Esophagus squamous epithelium (tissue), 5 donors: Measurements from ENCODE around the gene SH3BP5L. TPM values are rescaled to one million over a fixed set of nuclear protein-coding genes. Genes with fewer than 3 reads are reported as not detected.
"Not testable (repeated sequence)": the region's sequence is repeated elsewhere in the genome, so short reads cannot be mapped to it uniquely, and the experiment has no call there.

Experiments
- DNase-seq: peaks from one replicate; lab custom pipeline; 2025; lab: John Stamatoyannopoulos, UW
- H3K27ac ChIP-seq, 4 donors: fragments of 200-600 bp; sonication (generic); one replicate each; pipeline ENCODE4 v1.5.1; 2016 to 2019; ENCODE audit warnings: mild to moderate bottlenecking in 1 of 4
- H3K27me3 ChIP-seq, 4 donors: fragments of 200-600 bp; sonication (generic); 1 replicate in 3 of 4; 2 replicates in 1 of 4; pipeline versions ENCODE4 v1.5.1 to v1.6.0; 2017 to 2021; ENCODE audit warnings: antibody characterized with exemption in 1 of 4
- H3K36me3 ChIP-seq, 3 donors: fragments of 200-600 bp; sonication (generic); one replicate each; pipeline ENCODE4 v1.5.1; 2016 to 2019
- H3K4me1 ChIP-seq, 3 donors: fragments of 200-600 bp; sonication (generic); one replicate each; pipeline ENCODE4 v1.5.1; 2017 to 2019
- H3K4me3 ChIP-seq, 4 donors: fragments of 200-600 bp; sonication (generic); 1 replicate in 3 of 4; 2 replicates in 1 of 4; pipeline ENCODE4 v1.5.1; 2016 to 2019; ENCODE audit warnings: mild to moderate bottlenecking in 2 of 4, moderate library complexity in 1 of 4
- H3K9me3 ChIP-seq, 3 donors: fragments of 200-600 bp; sonication (generic); one replicate each; pipeline ENCODE4 v1.5.1; 2016 to 2019
- POLR2A ChIP-seq, 4 donors: fragments of 450-650 bp; IDR thresholded peaks; one replicate each; pipeline ENCODE4 v1.6.1; 2017; ENCODE audit warnings: antibody characterized with exemption in 4 of 4, mild to moderate bottlenecking in 4 of 4, moderate library complexity in 3 of 4
- WGBS, 2 donors: methylation state at CpG; one replicate each; pipeline ENCODE4 v1.1.5; 2018; 5-methylcytosine and 5-hydroxymethylcytosine counted together
- intact Hi-C: fragments of 100-400 bp; cut with DNase I; formaldehyde crosslinking; loops from one replicate; pipeline ENCODE4 v1.15.0; 2022
- total RNA-seq, 4 donors: library from RNA; depleted of rRNA; stranded (reverse); fragments of >200 nt; gene quantifications; one replicate each; pipeline ENCODE4 v1.1.0, GENCODE V29; 2016
- TF ChIP-seq, protein P1 (sequence below), 6 experiments: fragments of 450-650 bp in 4 of 6; fragments of 200-600 bp in 2 of 6; sonication (generic) in 2 of 6; IDR thresholded peaks; one replicate each; pipeline ENCODE4 v1.5.1; 2016 to 2019; ENCODE audit warnings: antibody characterized with exemption in 6 of 6, mild to moderate bottlenecking in 4 of 6, moderate library complexity in 4 of 6
- donor health status: DM: yes; HTN: yes; CAD: no.

Gene SH3BP5L
- total RNA-seq, 4 donors from 2014 or later, result 19.2 to 23.1 (median 21.9) TPM

DNA sequence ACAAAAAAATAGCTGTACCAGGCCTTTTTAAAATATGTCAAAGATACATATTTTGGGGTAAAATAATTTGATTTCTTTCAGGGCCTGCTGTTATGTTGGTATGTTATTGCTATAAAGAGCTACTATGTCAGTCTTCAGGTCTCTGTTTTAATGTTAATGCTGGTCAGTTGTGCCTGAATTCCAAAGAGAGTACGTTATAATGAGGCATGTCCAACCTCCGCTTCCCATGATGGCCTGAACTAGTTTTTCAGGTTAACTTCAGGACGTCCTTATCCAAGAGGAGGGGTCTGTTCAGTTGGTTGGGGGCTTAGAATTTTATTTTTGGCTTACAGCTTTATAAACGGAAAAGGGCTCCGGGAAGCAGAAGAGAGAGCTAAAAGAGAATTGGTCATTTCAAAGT lies 35.3 kb downstream of the SH3BP5L start:
- WGBS, 2 donors, result 74 to 79% methylated on average over 5 of the region's 5 CpGs

DNA sequence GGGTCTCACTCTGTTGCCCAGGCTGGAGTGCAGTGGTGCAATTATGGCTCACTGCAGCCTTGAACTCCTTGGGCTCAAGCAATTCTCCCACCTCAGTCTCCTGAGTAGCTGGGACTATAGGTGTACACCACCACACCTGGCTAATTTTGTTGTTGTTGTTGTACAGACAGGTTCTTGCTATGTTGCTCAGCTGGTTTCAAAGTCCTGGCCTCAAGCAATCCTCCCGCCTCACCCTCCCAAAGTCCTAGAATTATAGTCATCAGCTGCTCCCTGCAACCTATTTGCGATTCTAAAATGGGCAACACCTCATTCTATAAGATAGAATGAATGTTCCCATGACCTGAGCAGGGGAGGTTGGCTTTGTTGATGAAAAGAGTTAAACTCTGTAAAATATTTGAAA lies 36.4 kb downstream of the SH3BP5L start:
- intact Hi-C loops, H3K4me1 ChIP-seq, DNase-seq, H3K27me3 ChIP-seq, H3K4me3 ChIP-seq, H3K9me3 ChIP-seq, H3K36me3 ChIP-seq: not testable (repeated sequence)
- 33 to 45% methylated on average over 2 of the region's 2 CpGs for WGBS, 2 donors
- peak overlapping the region in 2 of 4 donors; percentile 21 to 35 for H3K27ac ChIP-seq

More for the DNA sequence above, 35.3 kb downstream of the SH3BP5L start:
- no peak for TF ChIP-seq POLR2A (IDR thresholded peaks at IDR 0.05)
- TF ChIP-seq, protein P1, sequence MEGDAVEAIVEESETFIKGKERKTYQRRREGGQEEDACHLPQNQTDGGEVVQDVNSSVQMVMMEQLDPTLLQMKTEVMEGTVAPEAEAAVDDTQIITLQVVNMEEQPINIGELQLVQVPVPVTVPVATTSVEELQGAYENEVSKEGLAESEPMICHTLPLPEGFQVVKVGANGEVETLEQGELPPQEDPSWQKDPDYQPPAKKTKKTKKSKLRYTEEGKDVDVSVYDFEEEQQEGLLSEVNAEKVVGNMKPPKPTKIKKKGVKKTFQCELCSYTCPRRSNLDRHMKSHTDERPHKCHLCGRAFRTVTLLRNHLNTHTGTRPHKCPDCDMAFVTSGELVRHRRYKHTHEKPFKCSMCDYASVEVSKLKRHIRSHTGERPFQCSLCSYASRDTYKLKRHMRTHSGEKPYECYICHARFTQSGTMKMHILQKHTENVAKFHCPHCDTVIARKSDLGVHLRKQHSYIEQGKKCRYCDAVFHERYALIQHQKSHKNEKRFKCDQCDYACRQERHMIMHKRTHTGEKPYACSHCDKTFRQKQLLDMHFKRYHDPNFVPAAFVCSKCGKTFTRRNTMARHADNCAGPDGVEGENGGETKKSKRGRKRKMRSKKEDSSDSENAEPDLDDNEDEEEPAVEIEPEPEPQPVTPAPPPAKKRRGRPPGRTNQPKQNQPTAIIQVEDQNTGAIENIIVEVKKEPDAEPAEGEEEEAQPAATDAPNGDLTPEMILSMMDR (IDR thresholded peaks at IDR 0.05), result no peak
- no peaks in the 10 kb centered on the region for H3K36me3 ChIP-seq
- H3K27me3 ChIP-seq, result no peaks in the 10 kb centered on the region
- H3K9me3 ChIP-seq, result no peaks in the 10 kb centered on the region
- H3K4me3 ChIP-seq, result no peak overlapping the region
- no peak overlapping the region for H3K27ac ChIP-seq
- no peaks in the 10 kb centered on the region for H3K4me1 ChIP-seq
- intact Hi-C loops, result no loop called here
- DNase-seq, result no peak

DNA sequence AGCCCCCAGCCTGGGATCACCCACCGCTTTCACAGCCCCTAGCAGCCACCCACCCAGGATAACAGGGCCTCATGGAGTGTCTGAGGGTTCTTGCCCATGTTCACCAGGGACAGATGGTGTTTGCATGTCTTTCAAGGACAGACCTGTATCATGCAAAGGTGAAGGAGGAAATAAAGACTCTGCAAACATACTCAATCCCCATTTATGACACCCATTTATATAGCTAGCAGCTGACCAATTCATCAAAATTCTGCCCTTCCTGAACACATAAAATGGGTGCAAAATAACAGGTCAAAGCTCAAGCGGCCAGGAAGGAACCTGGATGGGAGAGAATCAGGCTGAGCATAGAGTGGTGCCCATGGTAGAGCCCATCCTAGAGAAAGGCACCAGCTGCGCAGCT lies 37.4 kb downstream of the SH3BP5L start:
- H3K27ac ChIP-seq, result no peak overlapping the region
- 66 to 69% methylated on average over 3 of the region's 3 CpGs for WGBS, 2 donors
- TF ChIP-seq, protein P1 (IDR thresholded peaks at IDR 0.05), result no peak
- TF ChIP-seq POLR2A (IDR thresholded peaks at IDR 0.05), result no peak

DNA sequence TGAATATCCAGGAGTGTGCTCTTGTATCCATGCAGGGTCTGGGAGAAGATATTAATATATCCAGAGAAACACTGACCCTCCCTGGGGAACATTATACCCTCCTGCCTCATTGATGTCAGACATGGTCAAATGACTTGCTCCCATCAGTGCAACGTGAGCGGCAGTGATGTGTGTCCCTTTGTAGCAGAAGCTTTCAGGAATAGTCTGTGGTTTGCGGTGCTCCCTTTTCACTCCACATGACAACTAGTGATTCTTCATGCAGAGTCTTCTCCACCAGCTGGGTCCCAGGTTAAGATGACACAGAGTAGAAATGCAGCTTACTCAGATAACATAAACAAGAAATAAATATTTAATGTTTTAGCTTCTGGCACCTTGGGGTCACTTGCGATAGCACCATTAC lies 38.3 kb downstream of the SH3BP5L start:
- WGBS, 2 donors, result 89 to 97% methylated on average over 4 of the region's 4 CpGs
- no peak overlapping the region for H3K27ac ChIP-seq
- no peaks in the 10 kb centered on the region for H3K9me3 ChIP-seq
- no peak for DNase-seq
- no peak for TF ChIP-seq POLR2A (IDR thresholded peaks at IDR 0.05)
- TF ChIP-seq, protein P1 (IDR thresholded peaks at IDR 0.05), result no peak
- intact Hi-C loops, result no loop called here
- no peaks in the 10 kb centered on the region for H3K36me3 ChIP-seq
- H3K27me3 ChIP-seq, result no peaks in the 10 kb centered on the region
- no peaks in the 10 kb centered on the region for H3K4me1 ChIP-seq
- H3K4me3 ChIP-seq, result no peak overlapping the region

More for the DNA sequence above, 37.4 kb downstream of the SH3BP5L start:
- intact Hi-C loops, result no loop called here
- Histone ChIP-seq H3K9me3 (no peaks in the 10 kb centered on the region), H3K4me1 (no peaks in the 10 kb centered on the region), H3K36me3 (no peaks in the 10 kb centered on the region), H3K4me3 (no peak overlapping the region), H3K27me3 (no peaks in the 10 kb centered on the region)
- no peak for DNase-seq

DNA sequence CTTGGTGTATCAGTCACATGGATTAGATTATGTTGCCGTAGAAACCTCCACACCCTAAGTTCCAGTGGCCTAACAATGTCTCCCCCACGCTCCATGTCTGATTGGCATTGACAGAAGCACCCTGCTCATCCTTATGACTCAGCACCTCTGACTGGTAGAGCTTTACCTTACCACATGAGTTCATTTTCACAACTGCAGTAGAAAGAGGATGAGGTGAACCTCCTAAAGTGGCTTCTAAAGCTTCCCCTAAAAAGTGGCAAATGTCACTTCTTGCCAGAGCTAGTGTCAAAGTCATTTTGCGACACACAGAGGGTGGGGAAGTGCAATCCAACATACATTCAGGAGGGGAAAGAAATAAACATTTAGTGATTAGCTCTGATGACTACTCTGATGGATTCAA lies 39.6 kb downstream of the SH3BP5L start:
- 44 to 65% methylated on average over 3 of the region's 3 CpGs for WGBS, 2 donors

More for the DNA sequence above, 39.6 kb downstream of the SH3BP5L start:
- no peak for TF ChIP-seq POLR2A (IDR thresholded peaks at IDR 0.05)
- TF ChIP-seq, protein P1 (IDR thresholded peaks at IDR 0.05), result no peak
- DNase-seq, result no peak
- Histone ChIP-seq H3K27ac (no peak overlapping the region), H3K4me1 (no peaks in the 10 kb centered on the region), H3K9me3 (no peaks in the 10 kb centered on the region), H3K36me3 (no peaks in the 10 kb centered on the region), H3K4me3 (no peak overlapping the region), H3K27me3 (no peaks in the 10 kb centered on the region)
- intact Hi-C loops, result no loop called here
